Activated CD8-positive, alpha-beta memory T cell treated with anti-CD3 and anti-CD28 coated beads for 1 hour (primary cell): Measurements from ENCODE around the gene TREML2.

Experiments
- DNase-seq, 2 donors: peaks; one replicate each; pipeline ENCODE4 v3.0.0-alpha.2; 2020; ENCODE audit warnings: low read depth in 1 of 2; ENCODE audit errors: extremely low read depth in 1 of 2

The TREML2 gene

GRCh38 chr6:41177695-41178094 is 23.3 kb downstream of the TREML2 start:
- no peak for DNase-seq

GRCh38 chr6:41177287-41177686 is 23.7 kb downstream of the TREML2 start:
- no peak for DNase-seq

GRCh38 chr6:41176189-41176588 is 24.8 kb downstream of the TREML2 start:
- no peak for DNase-seq

- no peak for DNase-seq
Measured at GRCh38 chr6:41175084-41175483, 25.9 kb downstream of the TREML2 start.

GRCh38 chr6:41174610-41175009 is 26.3 kb downstream of the TREML2 start:
- DNase-seq = no peak

- no peak for DNase-seq
Measured at GRCh38 chr6:41171908-41172307, 29.0 kb downstream of the TREML2 start.

- no peak for DNase-seq
Measured at GRCh38 chr6:41170547-41171160, 30.3 kb downstream of the TREML2 start.

- no peak for DNase-seq
Measured at GRCh38 chr6:41167173-41167963, 33.6 kb downstream of the TREML2 start.

- no peak for DNase-seq
Measured at GRCh38 chr6:41164551-41165120, 36.3 kb downstream of the TREML2 start.

GRCh38 chr6:41163419-41163717 is 37.6 kb downstream of the TREML2 start:
- no peak for DNase-seq

GRCh38 chr6:41162687-41163418 is 38.1 kb downstream of the TREML2 start, which contains the start of gene TREM2:
TSS of gene TREM2 (minus strand) at chr6:41163116. CDS start at chr6:41163082, 34 bp downstream.
- no peak for DNase-seq

GRCh38 chr6:41161851-41162552 is 38.9 kb downstream of the TREML2 start:
- DNase-seq = no peak

GRCh38 chr6:41161380-41161779 is 39.6 kb downstream of the TREML2 start:
- no peak for DNase-seq

- no peak for DNase-seq
Measured at GRCh38 chr6:41160933-41161332, 40.0 kb downstream of the TREML2 start.

GRCh38 chr6:41159415-41160082 is 41.4 kb downstream of the TREML2 start:
- DNase-seq = no peak

- DNase-seq = no peak
Measured at GRCh38 chr6:41157323-41157722, 43.6 kb downstream of the TREML2 start.

- no peak for DNase-seq
Measured at GRCh38 chr6:41156771-41157170, 44.2 kb downstream of the TREML2 start.

GRCh38 chr6:41156001-41156400 is 44.9 kb downstream of the TREML2 start:
- no peak for DNase-seq

GRCh38 chr6:41155132-41155805 is 45.7 kb downstream of the TREML2 start:
- DNase-seq = no peak
